Measurements from ENCODE around the gene CHST11. TPM values are rescaled to one million over a fixed set of nuclear protein-coding genes. Genes with fewer than 3 reads are reported as not detected.

Gene CHST11
- total RNA-seq, 2 experiments from 2014 or later, result 53.4 to 53.6 TPM

- DNase-seq (no peak), ATAC-seq (ENCODE audit: poor library complexity) (no peak)
- POLR2A ChIA-PET, result no interaction called here
Measured at GRCh38 chr12:104544836-104545235, 88.1 kb downstream of the CHST11 start.

GRCh38 chr12:104546575-104546974 is 89.8 kb downstream of the CHST11 start:
- ATAC-seq (ENCODE audit: poor library complexity) (no peak), DNase-seq (peak in 2 of 14 experiments; percentile 14 to 18)
- Mint-ChIP-seq H3K36me3 (ENCODE audit: low read depth) (no peaks in the 10 kb centered on the region), H3K27me3 (no peaks in the 10 kb centered on the region), H3K9me3 (no peaks in the 10 kb centered on the region), H3K4me1 (ENCODE audit: low read depth) (peaks cover 65% of the 10 kb centered on the region), H3K27ac (no peak overlapping the region), H3K4me3 (no peak overlapping the region)
- no peak for TF ChIP-seq CTCF (IDR thresholded peaks at IDR 0.05)
- ChIA-PET POLR2A (interaction anchor here (0.6 to 1.8 kb wide), 2 partner anchors 17 to 89 kb away, joined by 4 read pairs; no protein-coding TSS in a partner anchor), CTCF (interaction anchor here (1.4 to 2.1 kb wide), 2 partner anchors 12 to 165 kb away, joined by 3 to 6 read pairs; no protein-coding TSS in a partner anchor)
- H3K27me3 ChIP-seq (ENCODE audit: control insufficient read depth in 1 of 2, insufficient read depth in 2 of 2, low read length in 2 of 2), result no peaks in the 10 kb centered on the region
- intact Hi-C loops (cut with DNase I, micrococcal nuclease), result no loop called here
- no peak overlapping the region for H3K4me3 ChIP-seq (ENCODE audit: low read length)
- H3K27ac ChIP-seq (ENCODE audit: low read depth in 1 of 2, low read length in 2 of 2), result no peak overlapping the region
- peaks cover 16% of the 10 kb centered on the region for H3K4me1 ChIP-seq (ENCODE audit: insufficient read depth, low read length)
- H3K9me3 ChIP-seq (ENCODE audit: control insufficient read depth in 1 of 2, insufficient read depth in 1 of 2, low read length in 2 of 2), result no peaks in the 10 kb centered on the region
- H3K36me3 ChIP-seq (ENCODE audit: insufficient read depth, low read length), result no peaks in the 10 kb centered on the region

More at GRCh38 chr12:104544836-104545235, 88.1 kb downstream of the CHST11 start:
- peaks cover 68% of the 10 kb centered on the region for H3K4me1 Mint-ChIP-seq (ENCODE audit: low read depth)
- Histone ChIP-seq H3K27me3 (ENCODE audit: control insufficient read depth in 1 of 2, insufficient read depth in 2 of 2, low read length in 2 of 2) (no peaks in the 10 kb centered on the region), H3K9me3 (ENCODE audit: control insufficient read depth in 1 of 2, insufficient read depth in 1 of 2, low read length in 2 of 2) (no peaks in the 10 kb centered on the region), H3K4me3 (ENCODE audit: low read length) (no peak overlapping the region), H3K27ac (ENCODE audit: low read depth in 1 of 2, low read length in 2 of 2) (no peak overlapping the region), H3K4me1 (ENCODE audit: insufficient read depth, low read length) (peaks cover 13% of the 10 kb centered on the region), H3K36me3 (ENCODE audit: insufficient read depth, low read length) (no peaks in the 10 kb centered on the region)
- no peaks in the 10 kb centered on the region for H3K27me3 Mint-ChIP-seq
- H3K36me3 Mint-ChIP-seq (ENCODE audit: low read depth), result no peaks in the 10 kb centered on the region
- peak overlapping the region; percentile 3 for H3K4me3 Mint-ChIP-seq
- no peak overlapping the region for H3K27ac Mint-ChIP-seq
- TF ChIP-seq CTCF (IDR thresholded peaks at IDR 0.05), result no peak
- intact Hi-C loops (cut with DNase I, micrococcal nuclease), result no loop called here
- CTCF ChIA-PET, result no interaction called here
- no peaks in the 10 kb centered on the region for H3K9me3 Mint-ChIP-seq

- Histone ChIP-seq H3K4me3 (ENCODE audit: low read length) (no peak overlapping the region), H3K27me3 (ENCODE audit: control insufficient read depth in 1 of 2, insufficient read depth in 2 of 2, low read length in 2 of 2) (no peaks in the 10 kb centered on the region), H3K4me1 (ENCODE audit: insufficient read depth, low read length) (peaks cover 22% of the 10 kb centered on the region), H3K9me3 (ENCODE audit: control insufficient read depth in 1 of 2, insufficient read depth in 1 of 2, low read length in 2 of 2) (no peaks in the 10 kb centered on the region), H3K36me3 (ENCODE audit: insufficient read depth, low read length) (no peaks in the 10 kb centered on the region), H3K27ac (ENCODE audit: low read depth in 1 of 2, low read length in 2 of 2) (no peak overlapping the region)
- Mint-ChIP-seq H3K9me3 (no peaks in the 10 kb centered on the region), H3K36me3 (ENCODE audit: low read depth) (no peaks in the 10 kb centered on the region), H3K27ac (peak overlapping the region; percentile 13), H3K4me3 (no peak overlapping the region), H3K27me3 (no peaks in the 10 kb centered on the region), H3K4me1 (ENCODE audit: low read depth) (peaks cover 72% of the 10 kb centered on the region)
- POLR2A ChIA-PET, result interaction anchor here (1.8 kb wide), 1 partner anchor 90 kb away, joined by 4 read pairs; no protein-coding TSS in a partner anchor
- CTCF ChIA-PET, result interaction anchor here (0.9 to 2.1 kb wide), 3 partner anchors 12 to 165 kb away, joined by 3 to 6 read pairs (median 3); no protein-coding TSS in a partner anchor
- DNase-seq, result no peak
- ATAC-seq (ENCODE audit: poor library complexity), result no peak
- intact Hi-C loops (cut with DNase I, micrococcal nuclease), result no loop called here
- TF ChIP-seq CTCF (IDR thresholded peaks at IDR 0.05), result no peak
Measured at GRCh38 chr12:104547235-104547634, 90.5 kb downstream of the CHST11 start.

Measured in CD4-positive, alpha-beta T cell (primary cell).